GM20431 (cell line): ENCODE results near the gene ZNF777.

ENCODE experiments used
- in situ Hi-C: fragments of 300-500 bp; cut with MseI, MboI; formaldehyde crosslinking; loops from one replicate; pipeline ENCODE4 v1.15.0; 2020; ENCODE audit warnings: low sequenced_read_pairs; ENCODE audit not compliant: unreplicated experiment

ZNF777 gene

GRCh38 chr7:149477494-149478443 is 16.9 kb upstream of the ZNF777 start:
- in situ Hi-C loops, result no loop called here

- in situ Hi-C loops, result no loop called here
Observed at GRCh38 chr7:149476791-149477190, 15.9 kb upstream of the ZNF777 start.

GRCh38 chr7:149475121-149476045 is 14.5 kb upstream of the ZNF777 start:
- in situ Hi-C loops, result no loop called here

- in situ Hi-C loops, result no loop called here
Observed at GRCh38 chr7:149474309-149475120, 13.7 kb upstream of the ZNF777 start.

GRCh38 chr7:149473251-149473650 is 12.4 kb upstream of the ZNF777 start:
- in situ Hi-C loops, result no loop called here

- in situ Hi-C loops, result no loop called here
Observed at GRCh38 chr7:149471289-149471953, 10.6 kb upstream of the ZNF777 start.

GRCh38 chr7:149469806-149470205 is 8.9 kb upstream of the ZNF777 start:
- in situ Hi-C loops, result no loop called here

GRCh38 chr7:149468208-149468607 is 7.3 kb upstream of the ZNF777 start:
- in situ Hi-C loops, result no loop called here

- in situ Hi-C loops, result no loop called here
Observed at GRCh38 chr7:149467321-149467859, 6.5 kb upstream of the ZNF777 start.

- in situ Hi-C loops, result no loop called here
Observed at GRCh38 chr7:149466364-149466763, 5.5 kb upstream of the ZNF777 start.

GRCh38 chr7:149463500-149464161 is 2.8 kb upstream of the ZNF777 start:
- in situ Hi-C loops, result no loop called here

GRCh38 chr7:149462101-149462520 is 1.2 kb upstream of the ZNF777 start:
- in situ Hi-C loops, result no loop called here

- in situ Hi-C loops, result no loop called here
Observed at GRCh38 chr7:149459540-149460452, 1.1 kb downstream of the ZNF777 start.

GRCh38 chr7:149459201-149459539 is 1.7 kb downstream of the ZNF777 start:
- in situ Hi-C loops, result no loop called here

- in situ Hi-C loops, result no loop called here
Observed at GRCh38 chr7:149458235-149458634, 2.6 kb downstream of the ZNF777 start.

- in situ Hi-C loops, result no loop called here
Observed at GRCh38 chr7:149457766-149458165, 3.1 kb downstream of the ZNF777 start.

- in situ Hi-C loops, result no loop called here
Observed at GRCh38 chr7:149456506-149457421, 4.1 kb downstream of the ZNF777 start.
